SK-N-MC (cell line): ENCODE measurements around the gene SOX11.

Source experiments
- EZH2 ChIP-seq: fragments of 200-600 bp; sonication (generic); IDR thresholded peaks from one replicate; pipeline ENCODE4 v1.6.1; 2017; ENCODE audit warnings: antibody characterized with exemption
- POLR2AphosphoS5 ChIP-seq: IDR thresholded peaks from 2 replicates; pipeline ENCODE4 v1.6.1; 2012; ENCODE audit warnings: mild to moderate bottlenecking, low read depth, low read length, borderline replicate concordance

- TF ChIP-seq POLR2AphosphoS5 (no peak), EZH2 (no peak)
Measured at GRCh38 chr2:5690718-5691220, 1.4 kb upstream of the SOX11 start.
